ENCODE results near the gene RAB31.

The RAB31 gene

DNA sequence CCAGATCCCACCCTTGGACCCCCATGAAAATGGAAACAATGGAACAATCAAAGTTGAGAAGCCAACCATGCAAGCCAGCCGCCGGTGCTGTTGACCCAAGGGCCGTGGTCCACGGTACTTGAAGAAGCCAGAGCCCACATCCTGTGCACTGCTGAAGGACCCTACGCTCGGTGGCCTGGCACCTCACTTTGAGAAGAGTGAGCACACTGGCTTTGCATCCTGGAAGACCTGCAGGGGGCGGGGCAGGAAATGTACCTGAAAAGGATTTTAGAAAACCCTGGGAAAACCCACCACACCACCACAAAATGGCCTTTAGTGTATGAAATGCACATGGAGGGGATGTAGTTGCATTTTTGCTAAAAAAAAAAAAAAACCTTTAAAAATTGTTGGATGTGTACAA is 151.1 kb downstream of the RAB31 start:
- POLR2A ChIA-PET, result no interaction called here
- Histone ChIP-seq H3K9me3 (ENCODE audit: control insufficient read depth, insufficient read depth, low read depth, low read length) (no peaks in the 10 kb centered on the region), H3K4me1 (ENCODE audit: control insufficient read depth, insufficient read depth, low read length) (no peaks in the 10 kb centered on the region), H3K4me3 (ENCODE audit: low read depth, low read length) (no peak overlapping the region), H3K36me3 (ENCODE audit: control insufficient read depth in 2 of 2, insufficient read depth in 1 of 2, low read length in 2 of 2) (peaks cover 0 to 28% of the 10 kb centered on the region in 2 experiments; a peak in 1 of 3 replicates), H3K27ac (ENCODE audit: extremely low read depth, low read depth, low read length) (no peak overlapping the region)
- CTCF ChIA-PET, result interaction anchor here (0.6 kb wide), 1 partner anchor 1350 kb away, joined by 4 read pairs; no protein-coding TSS in a partner anchor
- no peak for TF ChIP-seq GLI4 (tag by site-specific recombination; IDR thresholded peaks at IDR 0.05)
- TF ChIP-seq, protein P1, sequence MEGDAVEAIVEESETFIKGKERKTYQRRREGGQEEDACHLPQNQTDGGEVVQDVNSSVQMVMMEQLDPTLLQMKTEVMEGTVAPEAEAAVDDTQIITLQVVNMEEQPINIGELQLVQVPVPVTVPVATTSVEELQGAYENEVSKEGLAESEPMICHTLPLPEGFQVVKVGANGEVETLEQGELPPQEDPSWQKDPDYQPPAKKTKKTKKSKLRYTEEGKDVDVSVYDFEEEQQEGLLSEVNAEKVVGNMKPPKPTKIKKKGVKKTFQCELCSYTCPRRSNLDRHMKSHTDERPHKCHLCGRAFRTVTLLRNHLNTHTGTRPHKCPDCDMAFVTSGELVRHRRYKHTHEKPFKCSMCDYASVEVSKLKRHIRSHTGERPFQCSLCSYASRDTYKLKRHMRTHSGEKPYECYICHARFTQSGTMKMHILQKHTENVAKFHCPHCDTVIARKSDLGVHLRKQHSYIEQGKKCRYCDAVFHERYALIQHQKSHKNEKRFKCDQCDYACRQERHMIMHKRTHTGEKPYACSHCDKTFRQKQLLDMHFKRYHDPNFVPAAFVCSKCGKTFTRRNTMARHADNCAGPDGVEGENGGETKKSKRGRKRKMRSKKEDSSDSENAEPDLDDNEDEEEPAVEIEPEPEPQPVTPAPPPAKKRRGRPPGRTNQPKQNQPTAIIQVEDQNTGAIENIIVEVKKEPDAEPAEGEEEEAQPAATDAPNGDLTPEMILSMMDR (tag by site-specific recombination; IDR thresholded peaks at IDR 0.05), result no peak
- TF ChIP-seq ZFP37 (tag by site-specific recombination; IDR thresholded peaks at IDR 0.05), result no peak
- no peak for TF ChIP-seq ZNF677 (tag by site-specific recombination; IDR thresholded peaks at IDR 0.05)
- TF ChIP-seq ZSCAN16 (tag by site-specific recombination; IDR thresholded peaks at IDR 0.05), result no peak
- TF ChIP-seq ZNF169 (tag by site-specific recombination; IDR thresholded peaks at IDR 0.05), result no peak
- TF ChIP-seq HOXD13 (CRISPR knock-in tag; IDR thresholded peaks at IDR 0.05; ENCODE audit: borderline replicate concordance), result no peak
- no peak for TF ChIP-seq TRIM28 (IDR thresholded peaks at IDR 0.05; ENCODE audit: borderline replicate concordance, low read length)
- TF ChIP-seq ZNF350 (tag by site-specific recombination; IDR thresholded peaks at IDR 0.05), result no peak
- TF ChIP-seq ZNF560 (tag by site-specific recombination; IDR thresholded peaks at IDR 0.05; ENCODE audit: borderline replicate concordance), result no peak
- no peak for TF ChIP-seq ZNF394 (tag by site-specific recombination; IDR thresholded peaks at IDR 0.05; ENCODE audit: borderline replicate concordance)

DNA sequence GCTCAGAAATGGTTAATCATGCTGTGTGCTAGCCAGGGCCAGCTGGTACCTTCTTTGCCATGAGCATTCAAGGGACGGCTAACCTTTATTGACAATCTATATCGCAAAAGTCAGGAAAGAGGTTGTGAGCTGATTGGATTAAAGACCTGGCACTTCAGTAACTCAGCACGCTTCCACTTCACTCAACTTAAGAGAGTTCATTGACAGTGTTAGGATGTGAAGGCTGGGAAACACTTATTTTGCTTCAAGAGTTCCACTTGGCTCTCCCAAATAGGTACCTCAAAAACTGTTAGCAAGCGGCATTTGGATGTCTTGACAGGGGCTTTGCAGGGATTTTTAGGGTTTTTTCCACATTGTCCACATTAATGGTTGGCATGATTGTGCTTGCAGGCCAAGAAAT is 152.6 kb downstream of the RAB31 start:
- peaks cover 0 to 28% of the 10 kb centered on the region in 2 experiments; a peak in 1 of 3 replicates for H3K36me3 ChIP-seq (ENCODE audit: control insufficient read depth in 2 of 2, insufficient read depth in 1 of 2, low read length in 2 of 2)
- no peak overlapping the region for H3K27ac ChIP-seq (ENCODE audit: extremely low read depth, low read depth, low read length)
- H3K4me1 ChIP-seq (ENCODE audit: control insufficient read depth, insufficient read depth, low read length), result no peaks in the 10 kb centered on the region
- ChIA-PET CTCF (no interaction called here), POLR2A (interaction anchor here (0.7 kb wide), 1 partner anchor 346 kb away, joined by 6 read pairs; no protein-coding TSS in a partner anchor)
- TF ChIP-seq ZSCAN30 (tag by site-specific recombination; IDR thresholded peaks at IDR 0.05) (no peak), ZNF311 (tag by site-specific recombination; IDR thresholded peaks at IDR 0.05; ENCODE audit: borderline replicate concordance) (no peak), KLF16 (tag by site-specific recombination; IDR thresholded peaks at IDR 0.05) (no peak), HOXD13 (CRISPR knock-in tag; IDR thresholded peaks at IDR 0.05; ENCODE audit: borderline replicate concordance) (no peak), ZNF366 (tag by site-specific recombination; conservative IDR thresholded peaks at IDR 0.05) (no peak), ZNF843 (tag by site-specific recombination; IDR thresholded peaks at IDR 0.05) (no peak), ZNF624 (tag by site-specific recombination; IDR thresholded peaks at IDR 0.05) (no peak), KLF1 (tag by site-specific recombination; IDR thresholded peaks at IDR 0.05) (no peak)
- TF ChIP-seq, protein P2, sequence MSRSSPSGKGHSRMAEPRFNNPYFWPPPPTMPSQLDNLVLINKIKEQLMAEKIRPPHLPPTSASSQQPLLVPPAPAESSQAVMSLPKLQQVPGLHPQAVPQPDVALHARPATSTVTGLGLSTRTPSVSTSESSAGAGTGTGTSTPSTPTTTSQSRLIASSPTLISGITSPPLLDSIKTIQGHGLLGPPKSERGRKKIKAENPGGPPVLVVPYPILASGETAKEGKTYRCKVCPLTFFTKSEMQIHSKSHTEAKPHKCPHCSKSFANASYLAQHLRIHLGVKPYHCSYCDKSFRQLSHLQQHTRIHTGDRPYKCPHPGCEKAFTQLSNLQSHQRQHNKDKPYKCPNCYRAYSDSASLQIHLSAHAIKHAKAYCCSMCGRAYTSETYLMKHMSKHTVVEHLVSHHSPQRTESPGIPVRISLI (tag by site-specific recombination; IDR thresholded peaks at IDR 0.05), result no peak
- TF ChIP-seq, protein P3, sequence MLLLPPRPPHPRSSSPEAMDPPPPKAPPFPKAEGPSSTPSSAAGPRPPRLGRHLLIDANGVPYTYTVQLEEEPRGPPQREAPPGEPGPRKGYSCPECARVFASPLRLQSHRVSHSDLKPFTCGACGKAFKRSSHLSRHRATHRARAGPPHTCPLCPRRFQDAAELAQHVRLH (tag by site-specific recombination; IDR thresholded peaks at IDR 0.05), result no peak
- TF ChIP-seq, protein P4, sequence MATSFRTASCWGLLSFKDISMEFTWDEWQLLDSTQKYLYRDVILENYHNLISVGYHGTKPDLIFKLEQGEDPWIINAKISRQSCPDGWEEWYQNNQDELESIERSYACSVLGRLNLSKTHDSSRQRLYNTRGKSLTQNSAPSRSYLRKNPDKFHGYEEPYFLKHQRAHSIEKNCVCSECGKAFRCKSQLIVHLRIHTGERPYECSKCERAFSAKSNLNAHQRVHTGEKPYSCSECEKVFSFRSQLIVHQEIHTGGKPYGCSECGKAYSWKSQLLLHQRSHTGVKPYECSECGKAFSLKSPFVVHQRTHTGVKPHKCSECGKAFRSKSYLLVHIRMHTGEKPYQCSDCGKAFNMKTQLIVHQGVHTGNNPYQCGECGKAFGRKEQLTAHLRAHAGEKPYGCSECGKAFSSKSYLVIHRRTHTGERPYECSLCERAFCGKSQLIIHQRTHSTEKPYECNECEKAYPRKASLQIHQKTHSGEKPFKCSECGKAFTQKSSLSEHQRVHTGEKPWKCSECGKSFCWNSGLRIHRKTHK (tag by site-specific recombination; IDR thresholded peaks at IDR 0.05), result no peak
- H3K4me3 ChIP-seq (ENCODE audit: low read depth, low read length), result no peak overlapping the region
- no peaks in the 10 kb centered on the region for H3K9me3 ChIP-seq (ENCODE audit: control insufficient read depth, insufficient read depth, low read depth, low read length)
